HepG2 (cell line): ENCODE measurements around the gene ADGRE2.

Source experiments
- DPF2 ChIP-seq: sonication (generic); formaldehyde crosslinking; IDR thresholded peaks from 2 replicates; pipeline ENCODE4 v1.4.0; 2020; ENCODE audit warnings: mild to moderate bottlenecking, low read depth, missing genetic modification reagents, borderline replicate concordance
- TAF1 ChIP-seq: sonication (generic); formaldehyde crosslinking; IDR thresholded peaks from 2 replicates; pipeline ENCODE4 v1.4.0; 2020; ENCODE audit warnings: missing genetic modification reagents
- ZNF460 ChIP-seq: sonication (generic); formaldehyde crosslinking; IDR thresholded peaks from 2 replicates; pipeline ENCODE4 v1.5.1; 2020; ENCODE audit warnings: missing genetic modification reagents, mild to moderate bottlenecking, borderline replicate concordance

- no peak for TF ChIP-seq ZNF460 (CRISPR knock-in tag)
- TF ChIP-seq TAF1 = no peak
- TF ChIP-seq DPF2 (CRISPR knock-in tag) = no peak
These were observed 7.2 kb downstream of the ADGRE2 start for GRCh38 chr19:14770944-14771839.
